Glutamatergic neuron (in vitro differentiated cells): ENCODE measurements around the gene KCNG2. TPM values are rescaled to one million over a fixed set of nuclear protein-coding genes. Genes with fewer than 3 reads are reported as not detected.

Experiments used
- DNase-seq: peaks from one replicate; pipeline ENCODE4 v3.0.0; 2022
- H3K27ac Mint-ChIP-seq: one replicate; pipeline ENCODE4 v1.8.0; 2020; ENCODE audit warnings: mild to moderate bottlenecking, mixed read lengths, inconsistent platforms; ENCODE audit not compliant: unreplicated experiment
- H3K27me3 Mint-ChIP-seq: one replicate; pipeline ENCODE4 v1.8.0; 2020; ENCODE audit warnings: mild to moderate bottlenecking, moderate library complexity, mixed read lengths, inconsistent platforms; ENCODE audit not compliant: unreplicated experiment
- H3K36me3 Mint-ChIP-seq: one replicate; pipeline ENCODE4 v1.8.0; 2020; ENCODE audit warnings: mild to moderate bottlenecking, mixed read lengths, inconsistent platforms; ENCODE audit not compliant: unreplicated experiment
- H3K4me1 Mint-ChIP-seq: one replicate; pipeline ENCODE4 v1.8.0; 2020; ENCODE audit warnings: mild to moderate bottlenecking, low read depth, mixed read lengths, inconsistent platforms; ENCODE audit not compliant: unreplicated experiment
- H3K4me3 Mint-ChIP-seq: one replicate; pipeline ENCODE4 v1.8.0; 2020; ENCODE audit warnings: mild to moderate bottlenecking, mixed read lengths, inconsistent platforms; ENCODE audit not compliant: unreplicated experiment
- H3K9me3 Mint-ChIP-seq: one replicate; pipeline ENCODE4 v1.8.0; 2020; ENCODE audit warnings: mild to moderate bottlenecking, moderate library complexity, mixed read lengths, inconsistent platforms; ENCODE audit not compliant: unreplicated experiment
- total RNA-seq: library from RNA; stranded (reverse); fragmentation: NEBNext Ultra II Directional; extraction: Animal tissue kit (Norgen Biotek cat#: 25700); gene quantifications from one replicate; pipeline ENCODE4 v1.2.1, GENCODE V29; 2021; ENCODE audit not compliant: unreplicated experiment
- TF ChIP-seq, protein P1 (sequence below): fragments of 200-600 bp; sonication (generic); IDR thresholded peaks from one replicate; pipeline ENCODE4 v1.5.0; 2021; ENCODE audit not compliant: partially characterized antibody, unreplicated experiment

KCNG2 gene
- total RNA-seq, 1 donor from 2014 or later = 1.6 TPM

DNA sequence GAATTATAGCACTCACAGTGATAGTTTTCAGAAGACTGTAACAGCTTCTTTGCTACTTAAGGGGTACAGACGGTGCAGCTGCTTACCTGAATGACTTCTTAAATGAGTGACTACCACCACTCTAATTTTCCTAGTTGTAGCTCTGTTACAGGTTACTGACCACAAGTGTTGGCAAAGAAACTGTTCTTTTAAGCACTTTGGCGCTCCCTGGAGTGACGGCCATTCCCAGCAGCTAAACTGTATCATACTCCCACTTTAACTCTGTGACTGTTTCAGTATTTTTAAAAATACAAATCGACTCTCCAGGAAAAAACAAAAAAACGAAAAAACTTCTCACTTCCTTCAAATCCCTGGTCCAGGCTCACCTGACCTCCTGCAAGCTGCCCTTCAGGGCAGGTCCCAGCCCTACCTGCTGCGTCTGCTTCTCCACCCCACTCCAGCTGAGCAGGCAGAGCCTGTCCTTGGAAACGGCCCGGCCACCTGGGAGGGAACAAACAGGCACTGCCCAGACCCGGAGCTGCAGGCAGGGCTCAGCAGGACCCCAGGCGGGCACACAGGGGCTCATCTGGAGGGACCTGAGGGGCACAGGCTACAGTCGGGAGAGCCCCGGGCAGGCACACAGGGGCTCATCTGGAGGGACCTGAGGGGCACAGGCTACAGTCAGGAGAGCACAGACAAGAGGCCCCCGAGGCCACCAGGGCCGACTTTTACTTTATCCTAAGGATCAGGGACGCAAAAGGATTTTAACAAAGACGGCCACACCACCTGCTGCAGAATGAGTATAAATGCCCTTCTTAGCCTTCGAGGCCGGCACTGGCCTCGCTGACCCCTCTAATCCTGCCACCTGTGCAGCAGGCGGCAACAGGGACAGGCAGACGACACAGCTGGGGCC, 129.2 kb downstream of the KCNG2 start:
- TF ChIP-seq, protein P1, sequence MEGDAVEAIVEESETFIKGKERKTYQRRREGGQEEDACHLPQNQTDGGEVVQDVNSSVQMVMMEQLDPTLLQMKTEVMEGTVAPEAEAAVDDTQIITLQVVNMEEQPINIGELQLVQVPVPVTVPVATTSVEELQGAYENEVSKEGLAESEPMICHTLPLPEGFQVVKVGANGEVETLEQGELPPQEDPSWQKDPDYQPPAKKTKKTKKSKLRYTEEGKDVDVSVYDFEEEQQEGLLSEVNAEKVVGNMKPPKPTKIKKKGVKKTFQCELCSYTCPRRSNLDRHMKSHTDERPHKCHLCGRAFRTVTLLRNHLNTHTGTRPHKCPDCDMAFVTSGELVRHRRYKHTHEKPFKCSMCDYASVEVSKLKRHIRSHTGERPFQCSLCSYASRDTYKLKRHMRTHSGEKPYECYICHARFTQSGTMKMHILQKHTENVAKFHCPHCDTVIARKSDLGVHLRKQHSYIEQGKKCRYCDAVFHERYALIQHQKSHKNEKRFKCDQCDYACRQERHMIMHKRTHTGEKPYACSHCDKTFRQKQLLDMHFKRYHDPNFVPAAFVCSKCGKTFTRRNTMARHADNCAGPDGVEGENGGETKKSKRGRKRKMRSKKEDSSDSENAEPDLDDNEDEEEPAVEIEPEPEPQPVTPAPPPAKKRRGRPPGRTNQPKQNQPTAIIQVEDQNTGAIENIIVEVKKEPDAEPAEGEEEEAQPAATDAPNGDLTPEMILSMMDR = no peak
- DNase-seq = no peak
- Mint-ChIP-seq H3K36me3 (peaks cover 27% of the 10 kb centered on the region), H3K27ac (no peak overlapping the region), H3K4me3 (no peak overlapping the region), H3K4me1 (peaks cover 15% of the 10 kb centered on the region), H3K9me3 (peaks cover 30% of the 10 kb centered on the region), H3K27me3 (peaks cover 7% of the 10 kb centered on the region)

DNA sequence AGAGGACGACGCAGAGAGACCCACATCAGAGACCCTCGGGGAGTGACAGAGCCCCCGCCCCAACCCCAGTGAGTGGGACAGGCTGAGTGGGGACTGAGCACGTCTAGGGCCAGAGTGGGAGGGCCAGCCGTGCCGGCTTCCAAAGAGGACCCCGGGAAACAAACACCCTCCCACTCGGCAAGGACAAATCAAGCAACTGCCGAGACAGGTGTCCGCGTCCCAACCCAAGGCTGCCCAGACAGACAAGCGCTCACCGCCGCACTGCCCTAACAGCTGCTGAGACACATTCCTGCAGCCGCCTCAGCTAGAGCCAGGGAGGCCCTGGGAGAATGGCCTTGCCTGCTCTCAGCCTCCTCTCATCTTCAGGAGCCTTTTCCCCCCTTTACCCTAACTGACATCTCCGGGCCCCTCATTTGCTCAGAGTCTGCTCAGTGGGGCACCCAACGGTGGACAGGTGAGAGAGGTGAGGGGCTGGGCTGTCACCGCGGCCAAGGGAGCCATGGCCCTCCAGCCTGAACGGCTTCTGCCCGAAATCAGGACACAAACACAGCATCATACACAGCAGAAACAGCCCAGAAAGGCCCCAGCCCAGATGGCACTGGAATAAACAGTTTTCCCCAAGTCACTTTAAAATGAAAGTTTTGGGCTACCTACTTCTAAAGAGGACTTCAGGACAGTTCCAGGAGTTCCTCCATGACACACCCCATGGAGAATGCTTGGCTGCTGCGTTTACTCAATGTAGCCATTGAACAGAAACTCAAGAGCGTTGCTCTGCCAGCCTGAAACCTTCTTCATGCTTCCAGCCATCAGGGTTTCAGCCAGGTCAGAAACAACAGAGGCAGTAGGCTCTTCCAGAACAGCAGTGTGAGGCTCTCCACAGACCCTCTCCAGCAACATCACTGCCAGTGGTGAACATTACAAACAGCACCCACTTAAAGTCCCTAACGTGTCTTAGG, 130.1 kb downstream of the KCNG2 start:
- DNase-seq = no peak
- Mint-ChIP-seq H3K4me1 (peaks cover 15% of the 10 kb centered on the region), H3K36me3 (peaks cover 37% of the 10 kb centered on the region)

DNA sequence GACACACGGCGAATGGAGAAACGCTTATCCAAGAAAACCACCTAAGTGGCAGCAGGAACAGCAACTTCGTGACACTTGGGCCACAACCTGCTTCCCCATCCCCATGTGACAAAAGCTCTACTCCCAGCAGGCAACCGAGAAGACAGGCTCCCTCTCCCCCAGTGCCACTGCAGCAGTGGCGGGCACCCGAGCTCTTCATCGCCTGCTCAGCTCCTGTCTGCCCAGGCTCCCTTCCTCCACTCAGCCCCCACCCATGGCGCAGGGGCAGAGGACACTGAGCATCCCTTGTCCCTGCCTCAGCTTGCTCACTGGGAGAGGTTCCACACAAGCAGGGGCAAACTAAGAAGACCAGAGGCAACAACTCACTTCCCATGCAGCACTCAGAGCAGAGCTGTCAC, 130.8 kb downstream of the KCNG2 start:
- Mint-ChIP-seq H3K4me1 (peaks cover 16% of the 10 kb centered on the region), H3K27me3 (peaks cover 7% of the 10 kb centered on the region), H3K36me3 (peaks cover 43% of the 10 kb centered on the region), H3K4me3 (no peak overlapping the region), H3K9me3 (peaks cover 34% of the 10 kb centered on the region), H3K27ac (no peak overlapping the region)
- TF ChIP-seq, protein P1 = no peak
- no peak for DNase-seq

More for the DNA sequence above, 130.1 kb downstream of the KCNG2 start:
- peaks cover 7% of the 10 kb centered on the region for H3K27me3 Mint-ChIP-seq
- peaks cover 32% of the 10 kb centered on the region for H3K9me3 Mint-ChIP-seq
- no peak overlapping the region for H3K4me3 Mint-ChIP-seq
- TF ChIP-seq, protein P1 = no peak
- no peak overlapping the region for H3K27ac Mint-ChIP-seq

DNA sequence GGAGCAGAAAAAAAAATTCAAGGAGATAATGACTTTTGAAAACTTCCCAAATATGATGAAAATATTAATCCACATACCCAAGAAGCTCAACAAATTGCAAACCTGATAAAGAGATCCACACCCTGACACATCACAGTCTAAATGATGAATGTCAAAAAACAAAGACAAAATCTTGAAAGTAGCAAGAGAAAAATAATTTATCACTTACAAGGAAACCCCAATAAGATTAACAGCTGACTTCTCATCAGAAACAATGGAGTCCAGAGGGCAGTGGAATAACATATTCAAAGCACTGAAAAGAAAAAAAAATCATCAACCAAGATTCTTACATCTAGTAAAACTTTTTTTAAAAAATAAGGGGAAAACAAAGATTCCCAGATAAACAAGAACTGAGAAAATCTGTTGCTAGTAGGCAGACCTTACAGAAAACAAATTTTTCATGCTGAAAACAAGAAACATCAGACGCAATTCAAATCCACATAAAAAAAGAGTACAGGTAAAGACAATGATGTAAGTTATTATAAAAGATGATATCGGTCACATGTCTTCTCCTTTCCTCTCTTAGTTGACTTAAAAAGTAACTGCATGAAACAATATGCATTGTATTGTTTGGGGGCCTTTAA, 132.4 kb downstream of the KCNG2 start:
- peaks cover 31% of the 10 kb centered on the region for H3K9me3 Mint-ChIP-seq
- DNase-seq = no peak
- H3K27me3 Mint-ChIP-seq = peaks cover 13% of the 10 kb centered on the region
- no peak overlapping the region for H3K27ac Mint-ChIP-seq
- TF ChIP-seq, protein P1 = no peak
- peaks cover 43% of the 10 kb centered on the region for H3K36me3 Mint-ChIP-seq
- H3K4me3 Mint-ChIP-seq = no peak overlapping the region
- peaks cover 25% of the 10 kb centered on the region for H3K4me1 Mint-ChIP-seq
